Left lung (tissue), 10 donors: Measurements from ENCODE around the gene MYOM1. TPM values are rescaled to one million over a fixed set of nuclear protein-coding genes. Genes with fewer than 3 reads are reported as not detected.

Experiments
- ATAC-seq: fragments of 200-7000 bp; cut with Tn5 transposase; one replicate; pipeline ENCODE4 v1.9.1; 2020; ENCODE audit warnings: moderate library complexity
- DNase-seq, 4 donors: peaks; one replicate each; pipeline ENCODE4 v3.0.0-alpha.2; 2013 to 2020
- H3K27ac ChIP-seq, 2 donors: fragments of 200-600 bp; sonication (generic) in 1 of 2; one replicate each; pipeline versions ENCODE4 v1.5.0 to v1.8.0; 2020 to 2021
- H3K27me3 ChIP-seq, 2 donors: fragments of 200-600 bp; sonication (generic) in 1 of 2; one replicate each; pipeline versions ENCODE4 v1.5.0 to v1.8.0; 2020 to 2021
- H3K36me3 ChIP-seq, 2 donors: fragments of 200-600 bp; sonication (generic) in 1 of 2; one replicate each; pipeline versions ENCODE4 v1.5.0 to v1.8.0; 2020 to 2021
- H3K4me1 ChIP-seq, 2 donors: fragments of 200-600 bp; one replicate each; pipeline ENCODE4 v1.8.0; 2021
- H3K4me3 ChIP-seq, 2 donors: fragments of 200-600 bp; sonication (generic) in 1 of 2; one replicate each; pipeline versions ENCODE4 v1.5.0 to v1.8.0; 2020 to 2021; ENCODE audit warnings: mild to moderate bottlenecking in 1 of 2
- H3K9me3 ChIP-seq, 2 donors: fragments of 200-600 bp; sonication (generic) in 1 of 2; one replicate each; pipeline versions ENCODE4 v1.5.0 to v1.8.0; 2020 to 2021
- CTCF ChIP-seq, 2 donors: fragments of 200-600 bp; sonication (generic) in 1 of 2; IDR thresholded peaks; one replicate each; pipeline versions ENCODE4 v1.5.0 to v1.8.0; 2021; ENCODE audit warnings: antibody characterized with exemption in 2 of 2
- intact Hi-C, 2 donors: fragments of 100-400 bp; cut with DNase I; formaldehyde crosslinking; loops; one replicate each; pipeline versions ENCODE4 v1.11.2 to v1.14.2; 2022
- polyA plus RNA-seq, 6 donors: library from polyadenylated mRNA; unstranded; fragments of 120-200 nt; gene quantifications; one replicate each; pipeline ENCODE4 v1.2.1, GENCODE V29; 2013; ENCODE audit not compliant: insufficient read length in 6 of 6
- total RNA-seq, 2 donors: library from RNA; stranded (reverse); fragmentation: NEBNext Ultra II Directional; extraction: Animal tissue kit (Norgen Biotek cat#: 25700); gene quantifications; one replicate each; pipeline ENCODE4 v1.2.1, GENCODE V29; 2021
- donor health status: DM: no; HTN: yes; CAD: no.
- donor health status: DM: no; HTN: no; CAD: no.

Gene MYOM1
- total and polyA plus RNA-seq, 8 donors: 1.5 to 4.5 (median 2.4) TPM

- Histone ChIP-seq H3K9me3 (no peaks in the 10 kb centered on the region), H3K27me3 (no peaks in the 10 kb centered on the region), H3K4me1 (no peaks in the 10 kb centered on the region), H3K27ac (no peak overlapping the region), H3K36me3 (no peaks in the 10 kb centered on the region), H3K4me3 (no peak overlapping the region)
- DNase-seq: no peak
- ATAC-seq: no peak
- intact Hi-C loops: no loop called here
- TF ChIP-seq CTCF (IDR thresholded peaks at IDR 0.05): no peak
Observed at GRCh38 chr18:3104190-3105054, 115.3 kb downstream of the MYOM1 start.

- ATAC-seq (no peak), DNase-seq (no peak)
- no peak overlapping the region for H3K4me3 ChIP-seq
- H3K27ac ChIP-seq: no peak overlapping the region
- H3K4me1 ChIP-seq: no peaks in the 10 kb centered on the region
- H3K36me3 ChIP-seq: no peaks in the 10 kb centered on the region
- no peaks in the 10 kb centered on the region for H3K9me3 ChIP-seq
- no peak for TF ChIP-seq CTCF (IDR thresholded peaks at IDR 0.05)
- H3K27me3 ChIP-seq: no peaks in the 10 kb centered on the region
- intact Hi-C loops: no loop called here
Observed at GRCh38 chr18:3103576-3103975, 116.2 kb downstream of the MYOM1 start.

- Histone ChIP-seq H3K9me3 (no peaks in the 10 kb centered on the region), H3K4me1 (no peaks in the 10 kb centered on the region), H3K4me3 (no peak overlapping the region), H3K36me3 (no peaks in the 10 kb centered on the region), H3K27me3 (no peaks in the 10 kb centered on the region), H3K27ac (no peak overlapping the region)
- no peak for TF ChIP-seq CTCF (IDR thresholded peaks at IDR 0.05)
- intact Hi-C loops: no loop called here
- DNase-seq: no peak
- no peak for ATAC-seq
Observed at GRCh38 chr18:3102983-3103382, 116.8 kb downstream of the MYOM1 start.

- H3K27ac ChIP-seq: no peak overlapping the region
- no peaks in the 10 kb centered on the region for H3K9me3 ChIP-seq
- no peak for TF ChIP-seq CTCF (IDR thresholded peaks at IDR 0.05)
- H3K4me3 ChIP-seq: no peak overlapping the region
- H3K27me3 ChIP-seq: no peaks in the 10 kb centered on the region
- H3K4me1 ChIP-seq: no peaks in the 10 kb centered on the region
- intact Hi-C loops: no loop called here
- DNase-seq (no peak), ATAC-seq (no peak)
- H3K36me3 ChIP-seq: no peaks in the 10 kb centered on the region
Observed at GRCh38 chr18:3100498-3101132, 119.2 kb downstream of the MYOM1 start.

GRCh38 chr18:3099327-3099726 lies 120.4 kb downstream of the MYOM1 start:
- Histone ChIP-seq H3K4me1 (no peaks in the 10 kb centered on the region), H3K4me3 (no peak overlapping the region), H3K27ac (no peak overlapping the region), H3K27me3 (no peaks in the 10 kb centered on the region), H3K36me3 (no peaks in the 10 kb centered on the region), H3K9me3 (no peaks in the 10 kb centered on the region)
- no peak for ATAC-seq
- no peak for TF ChIP-seq CTCF (IDR thresholded peaks at IDR 0.05)
- DNase-seq: no peak
- intact Hi-C loops: no loop called here
